ENCODE measurements around the gene RANBP3.

- TF ChIP-seq EZH2 (IDR thresholded peaks at IDR 0.05; ENCODE audit: borderline replicate concordance, low read depth, low read length, severe bottlenecking) (no peak), CTCF (IDR thresholded peaks at IDR 0.05; ENCODE audit: borderline replicate concordance, extremely low read depth, low read length, poor library complexity, severe bottlenecking) (no peak)
These were observed 7.3 kb upstream of the RANBP3 start for GRCh38 chr19:5985098-5985783.
